ENCODE measurements around the gene NOTO. TPM values are rescaled to one million over a fixed set of nuclear protein-coding genes. Genes with fewer than 3 reads are reported as not detected.

NOTO gene
- total RNA-seq, 1 donor from 2014 or later = not detected

- DNase-seq (ENCODE audit: low spot score) = peak; percentile 92
These were observed 31.8 kb downstream of the NOTO start, which contains the start of gene CCT7 for GRCh38 chr2:73233932-73234832. CCT7 (plus strand) TSS chr2:73234308; CDS start chr2:73234379, 71 bp downstream.

- no peak for DNase-seq (ENCODE audit: low spot score)
These were observed 33.1 kb downstream of the NOTO start for GRCh38 chr2:73235315-73236028.

DNA sequence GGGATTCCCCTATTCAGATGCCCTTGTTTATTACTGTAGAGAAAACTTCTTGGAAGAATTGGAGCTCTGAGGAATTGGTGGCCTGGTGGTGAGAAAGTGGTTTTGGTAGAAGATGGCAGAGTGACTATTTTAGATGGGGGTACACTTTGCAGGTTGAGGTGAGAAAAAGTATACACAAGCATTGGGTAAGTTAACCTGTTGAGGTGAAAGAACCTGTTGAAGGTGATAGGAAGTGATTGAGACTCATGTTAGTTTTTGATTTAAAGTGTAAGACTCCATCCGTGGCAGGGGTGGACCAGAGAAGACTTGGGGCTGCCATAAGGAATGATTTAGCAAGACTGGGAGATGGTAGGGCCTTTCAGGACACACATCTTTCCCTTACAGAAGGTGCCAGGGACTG lies 34.8 kb downstream of the NOTO start:
- no peak for DNase-seq (ENCODE audit: low spot score)

DNA sequence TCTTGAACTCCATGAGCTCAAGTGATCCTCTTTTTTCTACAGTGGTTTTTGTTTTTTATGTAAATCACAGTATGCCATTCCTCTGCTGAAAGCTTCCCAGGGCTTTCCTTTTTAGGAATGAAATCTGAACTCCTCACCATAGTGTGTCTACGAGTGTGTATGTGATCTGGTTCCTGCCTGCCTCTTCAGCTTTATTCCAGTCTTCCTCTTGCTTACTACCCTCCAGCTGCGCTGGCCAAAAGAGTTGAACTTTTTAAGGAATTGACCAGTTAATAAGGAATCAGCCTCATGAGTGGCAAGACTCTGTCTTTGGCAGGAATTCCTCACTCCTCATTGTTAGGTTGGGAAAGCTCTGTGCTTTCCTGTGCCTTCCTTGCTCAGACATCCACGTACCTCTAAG lies 35.8 kb downstream of the NOTO start:
- no peak for DNase-seq (ENCODE audit: low spot score)

DNA sequence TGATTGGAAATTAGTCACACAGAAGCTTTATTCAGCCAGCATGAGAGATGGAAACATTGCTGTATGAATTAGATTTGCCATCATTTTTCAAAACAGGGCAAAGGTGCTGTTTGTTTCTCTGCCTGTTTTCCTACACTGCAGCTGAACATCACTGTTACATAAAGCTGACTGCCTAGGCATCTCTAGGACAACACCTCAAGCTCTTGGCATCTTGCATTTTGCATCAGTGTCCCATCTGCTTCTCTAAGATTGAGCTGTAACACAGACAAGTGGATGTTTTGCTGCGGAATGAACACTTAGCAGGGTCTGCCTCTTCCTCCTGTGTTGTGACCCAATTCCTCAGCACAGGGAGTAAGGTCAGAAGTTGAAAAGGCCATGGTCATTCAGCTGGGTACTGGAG lies 36.6 kb downstream of the NOTO start:
- DNase-seq (ENCODE audit: low spot score) = no peak

DNA sequence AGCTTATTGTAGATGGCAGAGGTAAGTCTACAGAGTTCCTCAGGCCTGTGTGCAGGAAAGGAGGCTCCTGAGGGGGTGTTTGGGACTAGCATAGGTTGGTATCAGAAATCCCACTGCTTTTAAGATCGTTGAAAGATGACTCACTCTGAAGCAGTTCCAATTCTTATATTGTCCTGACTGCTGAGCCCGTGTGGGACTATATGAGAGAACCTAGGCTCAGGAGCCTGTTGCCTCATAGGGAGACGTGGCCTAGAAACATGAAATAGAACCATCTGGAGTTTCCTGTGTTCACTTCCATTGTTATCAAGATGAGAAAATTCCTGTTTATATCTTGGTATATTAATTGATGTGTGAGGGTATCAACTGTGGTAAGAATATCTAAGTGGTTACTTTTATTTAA lies 37.4 kb downstream of the NOTO start:
- no peak for DNase-seq (ENCODE audit: low spot score)

DNA sequence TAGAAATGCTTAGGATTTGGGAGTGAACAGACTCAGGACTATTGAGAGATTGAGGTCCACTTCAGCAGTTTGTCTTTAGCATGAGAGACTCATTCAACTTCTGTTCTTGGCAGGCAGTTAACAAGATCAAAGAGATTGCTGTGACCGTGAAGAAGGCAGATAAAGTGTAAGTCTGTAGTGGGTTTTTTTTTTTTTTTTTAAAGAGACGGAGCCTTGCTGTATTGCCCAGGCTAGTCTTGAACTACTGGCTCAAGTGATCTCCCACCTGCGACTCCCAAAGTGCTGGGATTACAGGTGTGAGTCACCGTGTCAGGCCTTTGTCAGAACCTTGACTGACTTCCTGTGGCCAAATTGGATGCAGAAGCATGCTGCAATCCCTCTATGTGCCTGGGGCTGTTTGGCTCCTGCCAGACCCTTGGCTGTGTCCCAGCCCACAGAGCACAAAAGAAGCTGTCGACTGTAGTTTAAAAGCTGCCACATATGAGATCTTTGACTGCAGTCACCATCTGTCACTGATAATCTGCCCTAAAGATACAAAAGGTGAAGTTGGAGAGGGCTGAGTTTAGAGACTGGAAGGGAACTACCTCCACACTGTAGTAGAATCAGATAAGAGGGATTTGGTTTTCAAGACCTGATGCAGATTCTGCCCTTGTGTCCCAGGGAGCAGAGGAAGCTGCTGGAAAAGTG lies 41.7 kb downstream of the NOTO start:
- DNase-seq (ENCODE audit: low spot score) = no peak

- DNase-seq (ENCODE audit: low spot score) = no peak
These were observed 42.2 kb downstream of the NOTO start for GRCh38 chr2:73244580-73244979.

GRCh38 chr2:73246850-73247249 lies 44.5 kb downstream of the NOTO start:
- no peak for DNase-seq (ENCODE audit: low spot score)

GRCh38 chr2:73249636-73250035 lies 47.3 kb downstream of the NOTO start:
- DNase-seq (ENCODE audit: low spot score) = no peak

- DNase-seq (ENCODE audit: low spot score) = no peak
These were observed 48.8 kb downstream of the NOTO start for GRCh38 chr2:73250872-73251846.

- no peak for DNase-seq (ENCODE audit: low spot score)
These were observed 50.1 kb downstream of the NOTO start for GRCh38 chr2:73252238-73253027.

GRCh38 chr2:73253400-73253799 lies 51.0 kb downstream of the NOTO start:
- DNase-seq (ENCODE audit: low spot score) = no peak

DNA sequence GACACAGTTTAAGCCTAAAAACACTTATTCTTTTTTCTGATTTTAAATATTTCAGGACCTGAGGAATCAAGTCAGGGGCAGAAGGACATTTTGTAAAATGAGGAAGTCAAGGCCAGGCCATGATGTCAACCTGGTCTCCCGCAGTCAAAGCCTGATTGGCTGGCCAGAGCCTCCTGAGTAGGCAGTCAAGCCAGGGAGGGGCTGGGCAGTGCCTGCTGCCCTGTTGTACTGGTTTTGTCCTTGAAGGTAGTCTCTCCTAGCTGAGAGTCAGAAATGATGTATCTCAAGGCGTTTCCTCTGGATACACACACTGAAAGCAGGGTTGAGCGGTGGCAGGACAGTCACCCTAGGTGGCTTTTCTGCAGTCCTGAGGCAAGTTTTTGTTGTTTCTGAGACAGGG lies 51.5 kb downstream of the NOTO start:
- no peak for DNase-seq (ENCODE audit: low spot score)

- DNase-seq (ENCODE audit: low spot score) = no peak
These were observed 52.1 kb downstream of the NOTO start for GRCh38 chr2:73254343-73255006.

- DNase-seq (ENCODE audit: low spot score) = no peak
These were observed 52.8 kb downstream of the NOTO start for GRCh38 chr2:73255007-73255644.

DNA sequence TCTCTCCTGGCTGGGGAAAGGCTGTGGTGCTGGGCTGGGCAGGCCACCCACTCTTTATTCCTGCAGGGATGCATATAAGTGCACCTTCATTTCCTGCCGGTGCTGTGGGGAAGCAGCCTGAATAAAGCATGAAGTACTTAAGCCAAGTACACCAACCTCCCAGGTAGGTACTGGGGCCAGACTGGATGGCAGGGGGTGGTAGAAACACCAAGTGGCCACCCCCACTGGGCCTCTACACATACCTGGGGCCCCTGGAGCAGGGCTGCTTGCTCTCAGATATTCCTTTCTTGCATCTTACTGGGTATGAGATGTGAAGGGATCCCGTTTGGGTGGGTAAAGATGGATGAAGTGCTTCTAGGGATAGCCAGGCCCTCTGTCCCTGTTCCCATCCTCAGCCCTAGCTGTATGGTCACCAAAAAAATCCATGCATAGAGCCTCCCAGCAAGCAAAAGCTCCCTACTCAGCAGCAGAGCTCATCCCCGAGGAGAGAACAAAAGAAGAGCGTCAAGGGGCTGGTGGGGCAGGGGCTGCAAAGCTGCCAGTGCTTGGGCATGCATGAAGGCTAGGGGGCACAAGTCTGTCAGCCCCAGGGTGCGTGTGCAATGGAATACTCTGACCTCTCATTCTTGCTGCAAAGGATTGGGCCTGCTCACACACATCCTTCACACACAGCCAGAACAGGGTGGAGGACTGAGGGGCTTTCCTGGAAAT lies 53.7 kb downstream of the NOTO start:
- no peak for DNase-seq (ENCODE audit: low spot score)

DNA sequence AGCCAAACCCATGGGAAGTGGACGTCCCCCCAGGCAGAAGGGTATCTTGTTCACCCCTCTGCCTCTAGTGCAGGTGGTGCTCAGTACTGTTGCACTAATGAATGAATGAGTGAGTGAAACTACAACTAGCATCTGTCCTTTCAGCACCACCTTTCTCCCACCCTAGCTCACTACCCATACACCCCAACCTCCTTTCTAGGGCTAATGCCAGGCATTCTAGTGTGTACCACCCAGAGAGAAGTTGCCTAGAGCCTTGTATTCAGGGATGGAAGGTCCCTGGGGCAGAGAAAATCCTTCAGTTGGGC lies 54.2 kb downstream of the NOTO start:
- DNase-seq (ENCODE audit: low spot score) = no peak

- no peak for DNase-seq (ENCODE audit: low spot score)
These were observed 54.6 kb downstream of the NOTO start for GRCh38 chr2:73257021-73257420.
